Stimulated activated CD8-positive, alpha-beta memory T cell treated with anti-CD3 and anti-CD28 coated beads, Interleukin-4, amount 100 ng/mL, for 4 hours (primary cell): ENCODE measurements around the gene RABEP2.
"Not testable (repeated sequence)": the region's sequence is repeated elsewhere in the genome, so short reads cannot be mapped to it uniquely, and the experiment has no call there.

ENCODE experiments used
- DNase-seq, 2 donors: peaks; one replicate each; pipeline ENCODE4 v3.0.0-alpha.2; 2020; ENCODE audit warnings: low read depth in 2 of 2, low spot score in 1 of 2

The RABEP2 gene

DNA sequence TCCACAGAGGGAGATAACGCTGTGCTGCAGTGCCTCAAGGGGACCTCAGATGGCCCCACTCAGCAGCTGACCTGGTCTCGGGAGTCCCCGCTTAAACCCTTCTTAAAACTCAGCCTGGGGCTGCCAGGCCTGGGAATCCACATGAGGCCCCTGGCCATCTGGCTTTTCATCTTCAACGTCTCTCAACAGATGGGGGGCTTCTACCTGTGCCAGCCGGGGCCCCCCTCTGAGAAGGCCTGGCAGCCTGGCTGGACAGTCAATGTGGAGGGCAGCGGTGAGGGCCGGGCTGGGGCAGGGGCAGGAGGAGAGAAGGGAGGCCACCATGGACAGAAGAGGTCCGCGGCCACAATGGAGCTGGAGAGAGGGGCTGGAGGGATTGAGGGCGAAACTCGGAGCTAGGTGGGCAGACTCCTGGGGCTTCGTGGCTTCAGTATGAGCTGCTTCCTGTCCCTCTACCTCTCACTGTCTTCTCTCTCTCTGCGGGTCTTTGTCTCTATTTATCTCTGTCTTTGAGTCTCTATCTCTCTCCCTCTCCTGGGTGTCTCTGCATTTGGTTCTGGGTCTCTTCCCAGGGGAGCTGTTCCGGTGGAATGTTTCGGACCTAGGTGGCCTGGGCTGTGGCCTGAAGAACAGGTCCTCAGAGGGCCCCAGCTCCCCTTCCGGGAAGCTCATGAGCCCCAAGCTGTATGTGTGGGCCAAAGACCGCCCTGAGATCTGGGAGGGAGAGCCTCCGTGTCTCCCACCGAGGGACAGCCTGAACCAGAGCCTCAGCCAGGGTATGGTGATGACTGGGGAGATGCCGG lies 7.5 kb upstream of the RABEP2 start:
- DNase-seq: no peak

DNA sequence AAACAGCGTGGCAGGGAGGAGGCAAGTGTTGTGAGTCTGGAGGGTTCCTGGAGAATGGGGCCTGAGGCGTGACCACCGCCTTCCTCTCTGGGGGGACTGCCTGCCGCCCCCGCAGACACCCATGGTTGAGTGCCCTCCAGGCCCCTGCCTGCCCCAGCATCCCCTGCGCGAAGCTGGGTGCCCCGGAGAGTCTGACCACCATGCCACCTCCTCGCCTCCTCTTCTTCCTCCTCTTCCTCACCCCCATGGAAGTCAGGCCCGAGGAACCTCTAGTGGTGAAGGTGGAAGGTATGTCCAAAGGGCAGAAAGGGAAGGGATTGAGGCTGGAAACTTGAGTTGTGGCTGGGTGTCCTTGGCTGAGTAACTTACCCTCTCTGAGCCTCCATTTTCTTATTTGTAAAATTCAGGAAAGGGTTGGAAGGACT lies 6.8 kb upstream of the RABEP2 start, which contains the start of gene CD19:
TSS of gene CD19 (plus strand) at position 171 of the 425 bp plus-strand sequence. CDS start at position 201, 30 bp downstream.
- no peak for DNase-seq

DNA sequence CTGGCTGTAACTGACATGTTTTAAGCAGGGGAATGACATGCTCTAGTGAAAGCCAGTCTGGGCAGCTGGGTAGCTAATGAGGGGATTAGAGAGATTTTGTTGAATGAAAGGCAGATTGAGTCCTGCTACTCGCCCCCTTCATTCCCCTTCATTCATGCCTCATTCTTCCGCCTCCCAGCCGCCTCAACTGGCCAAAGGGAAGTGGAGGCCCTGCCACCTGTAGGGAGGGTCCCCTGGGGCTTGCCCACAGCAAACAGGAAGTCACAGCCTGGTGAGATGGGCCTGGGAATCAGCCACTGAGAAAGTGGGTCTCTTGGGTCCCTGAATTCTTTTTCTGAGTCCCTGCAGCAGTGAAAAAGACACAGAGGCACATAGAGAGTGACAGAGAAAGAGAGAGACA lies 5.6 kb upstream of the RABEP2 start:
- no peak for DNase-seq

DNA sequence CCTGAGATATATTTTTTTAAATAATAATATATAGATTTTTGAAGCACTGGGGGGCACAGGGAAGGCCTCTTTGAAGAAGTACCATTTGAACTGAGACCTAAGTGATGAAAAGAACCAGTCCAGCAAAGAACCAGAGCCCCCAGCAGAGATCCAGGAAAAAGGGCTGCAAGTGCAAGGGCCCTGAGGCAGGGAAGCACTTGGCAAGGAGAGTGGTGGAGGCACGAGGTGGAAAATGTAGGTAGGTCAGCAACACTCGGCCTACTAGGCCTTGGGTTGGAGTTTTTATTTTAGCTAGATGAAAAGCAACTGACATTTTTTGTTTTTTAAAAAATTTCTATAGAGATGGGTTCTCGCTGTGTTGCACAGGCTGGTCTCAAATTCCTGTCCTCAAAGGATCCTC lies 5.2 kb upstream of the RABEP2 start:
- DNase-seq: no peak

DNA sequence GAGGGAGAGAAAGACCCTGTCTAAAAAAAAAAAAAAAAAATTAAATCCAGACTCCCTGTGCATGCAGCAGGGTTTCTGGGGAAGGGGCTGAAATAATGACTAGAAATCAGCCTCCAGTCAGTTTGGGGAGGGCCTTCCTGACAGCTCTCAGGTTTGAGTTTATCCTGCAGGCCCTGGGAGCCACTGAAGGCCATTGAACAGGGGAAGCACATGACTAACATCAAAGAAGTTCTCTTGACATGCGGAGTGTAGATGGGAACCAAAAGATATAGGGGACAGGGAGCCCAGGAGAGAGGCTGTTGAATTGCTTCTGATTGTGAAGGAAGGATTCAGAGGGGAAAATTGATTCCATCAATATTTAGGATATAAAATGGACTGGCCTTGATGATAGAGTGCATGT lies 2.8 kb upstream of the RABEP2 start:
- DNase-seq: no peak

DNA sequence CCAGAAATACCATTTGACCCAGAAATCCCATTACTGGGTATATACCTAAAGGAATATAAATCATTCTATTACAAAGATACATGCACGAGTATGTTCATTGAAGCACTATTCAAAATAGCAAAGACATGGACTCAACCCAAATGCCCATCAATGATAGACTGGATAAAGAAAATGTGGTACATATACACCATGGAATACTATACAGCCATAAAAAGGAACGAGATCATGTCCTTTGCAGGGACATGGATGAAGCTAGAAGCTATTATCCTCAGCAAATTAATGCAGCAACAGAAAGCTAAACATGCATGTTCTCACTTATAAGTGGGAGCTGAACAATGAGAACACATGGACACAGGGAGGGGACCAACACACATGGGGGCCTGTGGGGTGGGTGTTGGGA lies 1.2 kb upstream of the RABEP2 start:
- DNase-seq: not testable (repeated sequence)

DNA sequence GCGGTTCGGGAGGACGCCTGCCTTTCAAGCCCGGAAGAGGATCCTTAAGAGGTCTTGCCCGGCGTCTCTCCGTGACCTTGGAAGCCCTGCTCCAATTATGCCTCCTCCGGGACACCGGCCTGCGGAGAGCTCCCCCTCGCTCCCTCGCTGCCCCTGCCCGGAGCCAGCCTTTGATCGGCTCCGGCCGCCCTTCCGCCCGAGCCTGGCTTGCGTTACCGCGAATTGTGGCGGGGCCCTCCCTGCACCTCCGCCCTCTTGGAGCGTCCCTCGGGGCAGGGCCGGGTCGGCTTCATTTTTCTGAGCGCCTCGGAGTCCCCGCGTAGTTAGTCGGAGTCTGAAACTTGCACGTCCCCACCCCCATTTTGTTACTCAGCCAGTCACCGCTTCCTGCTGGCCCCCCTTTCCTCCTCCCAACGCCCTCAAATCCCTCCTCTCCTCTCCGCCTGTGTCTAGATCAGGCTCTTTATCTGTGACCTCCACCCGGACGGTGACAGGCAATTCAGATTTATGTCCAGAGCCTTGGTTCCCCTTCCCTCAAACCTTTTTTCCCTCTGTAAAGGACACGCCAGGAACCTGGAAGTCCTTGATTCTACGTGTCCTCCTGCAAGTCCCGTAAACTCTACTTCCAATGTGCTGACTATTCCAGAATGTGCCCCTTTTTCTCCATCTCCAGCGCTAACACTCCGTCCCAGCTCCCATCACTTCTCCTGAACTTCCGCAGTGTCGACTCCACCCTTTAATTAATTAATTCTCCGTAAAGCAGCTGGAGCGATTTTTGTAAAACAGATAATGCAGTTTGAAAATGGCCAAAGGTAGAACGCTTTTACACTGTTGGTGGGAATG lies 569 bp upstream of the RABEP2 start:
- peak; percentile 43 to 61 for DNase-seq

DNA sequence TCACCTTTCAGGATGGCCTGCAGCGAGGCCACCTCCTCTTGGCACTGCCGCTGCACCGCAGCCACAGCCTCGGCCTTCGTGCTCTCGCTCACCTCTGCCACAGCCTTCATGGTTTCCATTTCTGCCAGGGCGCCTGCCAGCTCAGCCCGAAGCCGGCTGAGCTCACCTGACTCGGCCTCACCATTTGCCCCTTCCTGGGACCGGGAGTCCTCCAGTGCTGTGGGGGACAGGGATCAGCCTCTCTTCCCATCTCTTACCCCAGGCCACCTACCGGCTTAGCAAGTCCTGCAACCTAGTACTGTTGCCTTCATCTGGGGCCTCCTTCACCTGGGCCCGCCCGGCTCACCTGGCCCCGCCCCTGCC lies 658 bp downstream of the RABEP2 start:
- no peak for DNase-seq

DNA sequence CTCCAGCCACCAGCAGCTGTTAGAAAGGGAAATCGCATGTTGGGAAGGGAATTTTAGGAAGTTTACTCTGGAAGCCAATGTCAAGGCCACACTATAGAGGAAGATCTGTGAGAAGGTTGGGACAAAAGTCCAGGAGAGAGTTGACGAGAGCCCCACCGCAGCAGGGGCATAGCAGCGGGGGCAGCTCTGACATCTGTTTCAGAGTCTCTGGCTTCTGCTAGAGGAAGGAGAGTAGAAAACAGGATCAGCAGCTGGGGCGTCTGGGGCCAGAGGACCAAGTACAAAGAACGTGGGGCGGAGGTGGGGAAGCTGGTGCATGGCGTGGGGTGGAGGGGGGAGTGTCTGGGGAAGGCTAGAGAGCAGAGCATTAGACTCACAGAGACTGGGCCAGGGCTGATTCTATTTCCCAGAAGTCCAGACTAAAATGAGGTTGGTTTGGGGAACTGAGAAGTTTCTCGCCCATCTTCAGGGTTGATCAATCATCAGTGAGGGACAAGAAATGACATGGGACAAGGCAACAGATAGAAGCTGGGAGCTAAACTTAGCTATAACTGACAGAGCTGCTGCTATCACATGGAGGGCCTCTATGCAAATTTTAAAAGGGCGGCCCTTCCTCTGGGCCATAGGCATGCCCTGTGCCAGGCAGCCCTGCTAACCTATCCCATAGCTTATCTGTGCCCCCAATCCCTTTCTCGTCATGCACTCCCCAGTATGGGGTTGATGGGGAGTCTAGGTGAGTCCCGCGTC lies 1.2 kb downstream of the RABEP2 start:
- no peak for DNase-seq

DNA sequence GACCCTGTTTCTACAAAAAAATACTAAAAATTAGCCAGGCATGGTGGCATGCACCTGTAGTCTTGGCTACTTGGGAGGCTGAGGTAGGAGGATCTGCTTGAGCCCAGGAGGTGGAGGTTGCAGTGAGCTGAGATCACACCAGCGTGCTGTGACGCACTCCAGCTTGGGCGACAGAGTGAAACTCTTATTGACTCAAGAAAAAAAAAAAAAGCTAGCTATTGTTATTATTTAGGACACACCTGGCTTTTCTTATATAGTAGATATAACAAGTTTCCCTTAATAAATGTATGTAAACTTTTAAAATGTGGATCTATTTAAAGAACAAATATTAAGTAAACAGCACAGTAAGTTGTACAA lies 1.8 kb downstream of the RABEP2 start:
- DNase-seq: no peak

DNA sequence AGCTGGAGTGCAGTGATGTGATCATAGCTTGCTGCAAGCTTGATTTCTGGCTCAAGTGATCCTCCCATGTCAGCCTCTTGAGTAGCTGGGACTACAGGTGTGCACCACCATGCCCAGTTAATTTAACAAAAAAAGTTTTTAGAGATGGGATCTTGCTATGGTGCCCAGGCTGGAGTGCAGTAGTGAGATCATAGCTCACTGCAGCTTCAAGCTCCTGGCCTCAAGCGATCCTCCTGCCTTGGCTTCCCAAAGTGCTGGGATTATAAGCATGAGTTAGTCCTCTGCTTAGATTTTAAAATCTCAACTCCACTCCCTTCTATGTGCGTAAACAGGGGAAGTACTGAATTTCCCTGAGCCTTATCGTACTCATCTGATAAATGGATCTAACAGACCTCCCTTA lies 6.3 kb downstream of the RABEP2 start:
- no peak for DNase-seq

DNA sequence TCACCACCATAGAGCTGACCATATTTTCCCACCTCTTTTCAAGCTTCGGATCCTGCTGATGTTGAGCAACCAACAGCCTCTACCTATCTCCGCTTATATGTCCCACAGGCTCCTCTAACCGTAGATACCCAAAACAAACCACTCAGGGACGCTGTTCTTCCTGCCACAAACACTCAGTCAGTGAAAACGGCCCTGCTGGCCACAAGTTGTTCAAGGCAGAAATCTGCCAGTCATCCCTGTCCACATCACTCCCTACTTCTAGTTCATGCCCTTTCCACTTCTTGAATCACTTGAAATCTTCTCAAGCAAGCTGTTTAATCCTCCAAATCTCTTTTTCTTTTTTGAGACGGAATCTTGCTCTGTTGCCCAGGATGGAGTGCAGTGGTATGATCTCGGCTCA lies 7.9 kb downstream of the RABEP2 start:
- no peak for DNase-seq

DNA sequence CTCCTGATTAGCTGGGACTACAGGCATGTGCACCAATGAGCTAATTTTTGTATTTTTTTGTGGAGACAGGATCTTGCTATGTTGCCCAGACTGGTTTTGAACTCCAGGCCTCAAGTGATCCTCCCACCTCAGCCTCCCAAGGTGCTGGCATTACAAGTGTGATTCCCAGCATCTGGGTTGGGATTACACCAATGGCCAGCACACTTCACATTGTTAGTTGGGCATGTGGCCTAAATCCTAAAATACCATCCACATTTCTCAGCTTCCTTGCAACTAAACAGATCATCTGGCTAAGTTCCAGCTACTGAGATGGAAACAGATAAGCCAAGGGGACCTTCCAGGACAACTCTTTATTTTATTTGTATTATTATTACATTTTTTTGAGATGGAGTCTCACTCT lies 9.9 kb downstream of the RABEP2 start:
- no peak for DNase-seq

DNA sequence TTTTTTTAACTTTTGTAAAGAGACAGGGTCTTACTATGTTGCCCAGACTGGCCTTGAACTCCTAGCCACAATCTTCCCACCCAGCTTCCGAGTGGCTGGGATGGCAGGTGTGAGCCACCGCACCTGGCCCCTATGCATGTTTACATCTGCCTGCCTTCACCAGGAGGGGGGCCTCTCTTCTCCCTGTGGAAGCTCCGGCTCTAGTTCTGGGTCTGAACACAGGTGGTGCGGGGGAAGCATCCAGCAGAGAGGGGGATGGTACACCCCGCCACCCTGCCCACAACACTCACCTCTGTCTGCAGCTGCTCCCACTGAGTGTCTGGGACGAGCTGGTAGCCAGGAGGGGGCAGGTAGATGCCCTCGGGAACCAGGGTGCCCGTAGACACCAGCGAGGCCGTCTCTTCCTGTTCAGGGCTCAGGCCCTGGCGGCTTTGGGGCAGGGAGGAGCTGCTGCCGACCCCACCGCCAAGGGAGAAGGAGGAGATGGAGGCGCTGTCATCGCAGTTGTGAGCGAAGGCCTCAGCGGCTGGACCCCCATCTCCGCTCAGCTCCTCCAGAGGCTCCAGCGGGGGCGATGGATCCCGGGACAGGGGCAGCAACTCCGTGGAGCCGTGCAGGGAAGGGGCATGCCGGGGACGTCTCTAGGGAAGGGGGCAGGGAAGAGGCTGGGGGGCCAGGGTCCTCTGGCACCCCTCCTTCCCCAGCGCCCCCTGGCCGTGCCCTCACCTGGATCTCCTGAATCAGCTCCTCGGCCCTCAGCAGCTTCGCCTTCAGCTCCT lies 10.9 kb downstream of the RABEP2 start:
- DNase-seq: no peak

DNA sequence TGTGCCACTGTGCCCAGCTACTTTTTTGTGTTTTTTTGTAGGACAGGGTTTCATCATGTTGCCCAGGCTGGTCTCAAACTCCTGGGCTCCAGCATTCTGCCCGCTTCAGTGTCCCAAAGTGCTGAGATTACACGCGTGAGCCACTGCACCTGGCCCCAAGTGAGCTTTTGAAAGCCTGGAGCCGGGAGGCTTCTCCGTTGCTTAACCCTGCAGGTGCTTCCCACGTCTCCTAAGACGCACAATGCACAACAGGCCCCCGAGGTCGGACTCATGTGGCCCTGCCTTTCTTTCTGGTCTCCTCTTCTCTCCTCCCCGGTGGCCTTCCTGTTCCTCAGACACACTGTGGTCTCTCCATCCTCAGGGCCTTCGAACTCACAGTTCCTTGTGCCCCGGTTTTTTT lies 12.5 kb downstream of the RABEP2 start:
- DNase-seq: no peak

DNA sequence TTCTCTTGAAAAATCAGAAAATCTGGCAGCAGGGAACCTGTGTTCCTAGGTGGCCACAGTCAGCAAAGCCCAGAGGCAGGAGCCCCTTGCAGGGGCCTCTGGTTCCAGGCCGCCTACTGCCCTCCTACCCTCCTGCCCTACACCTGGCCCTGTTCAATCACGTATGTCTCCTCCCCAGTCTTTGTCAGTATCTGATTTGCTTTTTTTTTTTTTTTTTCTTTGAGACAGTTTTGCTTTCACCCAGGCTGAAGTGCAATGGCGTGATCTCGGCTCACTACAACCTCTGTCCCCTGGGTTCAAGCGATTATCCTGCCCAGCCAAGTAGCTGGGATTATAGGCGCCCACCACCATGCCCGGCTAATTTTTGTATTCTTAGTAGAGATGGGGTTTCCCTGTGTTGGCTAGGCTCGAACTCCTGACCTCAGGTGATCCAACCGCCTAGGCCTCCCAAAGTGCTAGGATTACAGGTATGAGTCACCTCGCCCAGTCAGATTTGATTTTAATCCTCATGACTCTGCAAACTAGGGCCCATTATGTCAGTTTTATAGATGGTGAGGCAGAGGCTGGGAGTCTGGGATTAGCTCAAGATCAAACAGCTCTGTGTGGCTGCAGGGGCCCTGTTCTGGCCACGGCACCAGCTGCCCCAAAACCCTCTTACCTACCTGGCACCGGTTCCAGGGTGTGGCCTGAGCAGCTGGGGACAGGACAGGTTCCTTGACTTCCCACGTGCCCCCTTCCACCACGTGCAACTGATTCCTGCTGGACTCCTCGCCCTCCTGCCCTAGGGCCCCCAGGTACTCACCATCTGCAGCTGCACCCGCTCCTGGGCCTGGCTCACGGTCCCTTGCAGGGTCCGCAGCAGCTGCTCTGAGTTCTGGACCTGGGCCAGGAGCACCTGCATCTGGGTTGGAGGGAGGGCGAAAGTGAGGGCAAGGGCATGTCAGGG lies 14.7 kb downstream of the RABEP2 start:
- DNase-seq: no peak

DNA sequence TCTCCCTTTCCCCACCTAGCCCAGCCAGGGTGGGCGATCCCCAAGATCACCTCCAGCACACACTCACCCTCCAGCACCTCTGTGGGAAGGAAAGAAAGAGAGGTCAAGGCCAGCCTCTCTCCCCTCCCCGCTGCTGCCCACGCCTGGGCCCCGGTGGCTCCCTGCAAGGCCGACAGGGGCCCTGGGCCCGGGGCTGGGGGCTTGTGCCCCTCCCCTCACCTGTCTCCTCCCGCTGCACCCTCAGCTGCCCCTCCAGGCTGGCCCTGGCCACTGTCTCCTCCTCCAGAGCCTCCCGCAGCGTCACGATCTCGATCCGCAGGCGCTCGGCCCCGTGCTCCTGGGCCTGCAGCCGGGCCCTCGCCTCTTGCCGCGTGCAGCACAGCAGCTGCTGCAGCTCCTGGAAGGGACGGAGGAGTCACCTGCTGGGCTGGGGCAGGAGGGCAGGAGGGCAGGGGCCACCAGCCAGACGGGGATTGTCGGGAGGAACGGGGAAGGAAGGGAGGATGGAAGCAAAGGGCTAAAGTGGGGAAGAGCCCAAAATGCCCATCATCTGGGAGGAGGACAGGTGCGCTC lies 19.2 kb downstream of the RABEP2 start:
- DNase-seq: no peak

DNA sequence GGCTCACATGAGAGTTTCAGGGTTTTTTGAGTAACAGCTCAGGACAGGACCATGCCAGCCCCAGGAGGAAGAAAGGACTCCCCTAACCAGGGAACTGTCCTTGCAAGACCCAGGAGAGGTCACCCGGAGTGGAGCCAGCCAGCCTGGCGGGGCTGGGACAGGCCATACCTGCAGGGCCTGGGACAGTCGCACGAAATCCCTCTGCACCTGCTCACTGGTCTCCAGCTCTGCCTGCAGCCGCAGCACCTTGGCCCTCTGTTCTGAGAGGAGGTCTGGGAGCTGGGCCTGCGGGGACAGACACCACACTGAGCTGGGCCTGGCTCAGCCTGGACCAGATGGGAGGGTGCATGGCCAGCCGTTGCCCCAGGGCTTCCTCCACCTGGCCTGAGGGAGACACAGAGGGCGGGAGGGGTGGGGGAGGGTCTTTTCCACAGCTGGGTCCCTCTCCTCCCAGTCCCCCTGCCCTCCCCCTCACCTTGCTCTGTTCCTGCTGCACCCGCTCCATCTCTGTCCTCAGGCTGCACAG lies 19.7 kb downstream of the RABEP2 start:
- DNase-seq: no peak

DNA sequence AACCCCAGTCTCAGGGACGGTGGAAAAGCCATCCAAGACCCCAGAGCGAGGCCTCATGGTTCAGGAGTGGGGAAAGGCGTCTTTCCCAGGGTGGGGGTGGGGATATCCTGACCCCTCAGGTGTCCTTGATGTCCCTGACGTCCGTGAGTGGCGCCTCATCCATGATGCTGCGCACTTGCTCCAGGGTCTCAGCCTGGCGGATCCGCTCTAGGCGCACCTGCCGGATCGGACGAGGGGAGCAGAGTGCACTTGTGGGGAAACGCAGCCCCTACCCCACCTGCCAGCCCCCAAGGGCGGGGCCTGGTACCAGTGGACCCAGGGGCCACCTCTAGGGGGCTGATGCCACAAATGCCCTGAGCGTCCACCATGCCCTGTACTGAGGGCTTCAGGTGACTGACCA lies 20.2 kb downstream of the RABEP2 start:
- no peak for DNase-seq
